ENCODE measurements around the gene PTPN1. TPM values are rescaled to one million over a fixed set of nuclear protein-coding genes. Genes with fewer than 3 reads are reported as not detected.
A peak's percentile ranks its signal among the peaks of the same experiment; 100 is the strongest.

Gene PTPN1
- total and polyA plus RNA-seq, 2 of the 13 experiments (the other 11 are each of a cell fraction or from before 2014, with no cell fraction given): 17.7 to 37.2 TPM

DNA sequence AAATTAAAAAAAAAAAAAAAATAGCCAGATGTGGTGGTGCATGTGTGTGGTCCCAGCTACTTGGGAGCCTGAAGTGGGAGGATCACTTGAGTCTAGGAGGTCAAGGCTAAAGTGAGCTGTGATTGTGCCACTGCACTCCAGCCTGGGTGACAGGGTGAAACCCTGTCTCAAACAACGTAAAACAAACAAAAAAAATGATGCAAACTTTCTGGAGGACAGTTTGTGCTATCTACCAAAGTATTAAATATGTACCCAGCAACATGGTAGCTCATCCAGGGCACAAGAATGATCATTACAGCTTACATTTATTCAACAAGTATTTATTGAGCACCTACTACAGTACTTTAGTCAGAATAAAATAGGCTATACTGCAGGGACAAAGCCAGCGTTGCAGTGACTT lies 40.4 kb upstream of the PTPN1 start (continued):
- TF ChIP-seq, protein P1, sequence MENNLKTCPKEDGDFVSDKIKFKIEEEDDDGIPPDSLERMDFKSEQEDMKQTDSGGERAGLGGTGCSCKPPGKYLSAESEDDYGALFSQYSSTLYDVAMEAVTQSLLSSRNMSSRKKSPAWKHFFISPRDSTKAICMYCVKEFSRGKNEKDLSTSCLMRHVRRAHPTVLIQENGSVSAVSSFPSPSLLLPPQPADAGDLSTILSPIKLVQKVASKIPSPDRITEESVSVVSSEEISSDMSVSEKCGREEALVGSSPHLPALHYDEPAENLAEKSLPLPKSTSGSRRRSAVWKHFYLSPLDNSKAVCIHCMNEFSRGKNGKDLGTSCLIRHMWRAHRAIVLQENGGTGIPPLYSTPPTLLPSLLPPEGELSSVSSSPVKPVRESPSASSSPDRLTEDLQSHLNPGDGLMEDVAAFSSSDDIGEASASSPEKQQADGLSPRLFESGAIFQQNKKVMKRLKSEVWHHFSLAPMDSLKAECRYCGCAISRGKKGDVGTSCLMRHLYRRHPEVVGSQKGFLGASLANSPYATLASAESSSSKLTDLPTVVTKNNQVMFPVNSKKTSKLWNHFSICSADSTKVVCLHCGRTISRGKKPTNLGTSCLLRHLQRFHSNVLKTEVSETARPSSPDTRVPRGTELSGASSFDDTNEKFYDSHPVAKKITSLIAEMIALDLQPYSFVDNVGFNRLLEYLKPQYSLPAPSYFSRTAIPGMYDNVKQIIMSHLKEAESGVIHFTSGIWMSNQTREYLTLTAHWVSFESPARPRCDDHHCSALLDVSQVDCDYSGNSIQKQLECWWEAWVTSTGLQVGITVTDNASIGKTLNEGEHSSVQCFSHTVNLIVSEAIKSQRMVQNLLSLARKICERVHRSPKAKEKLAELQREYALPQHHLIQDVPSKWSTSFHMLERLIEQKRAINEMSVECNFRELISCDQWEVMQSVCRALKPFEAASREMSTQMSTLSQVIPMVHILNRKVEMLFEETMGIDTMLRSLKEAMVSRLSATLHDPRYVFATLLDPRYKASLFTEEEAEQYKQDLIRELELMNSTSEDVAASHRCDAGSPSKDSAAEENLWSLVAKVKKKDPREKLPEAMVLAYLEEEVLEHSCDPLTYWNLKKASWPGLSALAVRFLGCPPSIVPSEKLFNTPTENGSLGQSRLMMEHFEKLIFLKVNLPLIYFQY (CRISPR knock-in tag; IDR thresholded peaks at IDR 0.05; ENCODE audit: borderline replicate concordance): no peak
- TF ChIP-seq CEBPG (CRISPR knock-in tag; IDR thresholded peaks at IDR 0.05) (peak; percentile 40), ZMYM2 (CRISPR knock-in tag; IDR thresholded peaks at IDR 0.05) (no peak), GZF1 (CRISPR knock-in tag; IDR thresholded peaks at IDR 0.05) (no peak), SP2 (CRISPR knock-in tag; IDR thresholded peaks at IDR 0.05) (no peak), HOXA7 (CRISPR knock-in tag; IDR thresholded peaks at IDR 0.05) (no peak), ZSCAN29 (CRISPR knock-in tag; conservative IDR thresholded peaks at IDR 0.05) (no peak), RARG (CRISPR knock-in tag; IDR thresholded peaks at IDR 0.05; ENCODE audit: low read depth) (no peak), SMAD9 (CRISPR knock-in tag; IDR thresholded peaks at IDR 0.05) (no peak)
- TF ChIP-seq, protein P2, sequence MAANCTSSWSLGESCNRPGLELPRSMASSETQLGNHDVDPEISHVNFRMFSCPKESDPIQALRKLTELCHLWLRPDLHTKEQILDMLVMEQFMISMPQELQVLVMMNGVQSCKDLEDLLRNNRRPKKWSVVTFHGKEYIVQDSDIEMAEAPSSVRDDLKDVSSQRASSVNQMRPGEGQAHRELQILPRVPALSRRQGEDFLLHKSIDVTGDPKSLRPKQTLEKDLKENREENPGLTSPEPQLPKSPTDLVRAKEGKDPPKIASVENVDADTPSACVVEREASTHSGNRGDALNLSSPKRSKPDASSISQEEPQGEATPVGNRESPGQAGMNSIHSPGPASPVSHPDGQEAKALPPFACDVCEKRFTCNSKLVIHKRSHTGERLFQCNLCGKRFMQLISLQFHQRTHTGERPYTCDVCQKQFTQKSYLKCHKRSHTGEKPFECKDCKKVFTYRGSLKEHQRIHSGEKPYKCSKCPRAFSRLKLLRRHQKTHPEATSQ (CRISPR knock-in tag; IDR thresholded peaks at IDR 0.05; ENCODE audit: borderline replicate concordance): no peak
- TF ChIP-seq, protein P3, sequence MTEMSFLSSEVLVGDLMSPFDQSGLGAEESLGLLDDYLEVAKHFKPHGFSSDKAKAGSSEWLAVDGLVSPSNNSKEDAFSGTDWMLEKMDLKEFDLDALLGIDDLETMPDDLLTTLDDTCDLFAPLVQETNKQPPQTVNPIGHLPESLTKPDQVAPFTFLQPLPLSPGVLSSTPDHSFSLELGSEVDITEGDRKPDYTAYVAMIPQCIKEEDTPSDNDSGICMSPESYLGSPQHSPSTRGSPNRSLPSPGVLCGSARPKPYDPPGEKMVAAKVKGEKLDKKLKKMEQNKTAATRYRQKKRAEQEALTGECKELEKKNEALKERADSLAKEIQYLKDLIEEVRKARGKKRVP (CRISPR knock-in tag; IDR thresholded peaks at IDR 0.05): peak in 1 of 2 experiments; percentile 91; a peak in 2 of 4 replicates
- TF ChIP-seq, protein P4, sequence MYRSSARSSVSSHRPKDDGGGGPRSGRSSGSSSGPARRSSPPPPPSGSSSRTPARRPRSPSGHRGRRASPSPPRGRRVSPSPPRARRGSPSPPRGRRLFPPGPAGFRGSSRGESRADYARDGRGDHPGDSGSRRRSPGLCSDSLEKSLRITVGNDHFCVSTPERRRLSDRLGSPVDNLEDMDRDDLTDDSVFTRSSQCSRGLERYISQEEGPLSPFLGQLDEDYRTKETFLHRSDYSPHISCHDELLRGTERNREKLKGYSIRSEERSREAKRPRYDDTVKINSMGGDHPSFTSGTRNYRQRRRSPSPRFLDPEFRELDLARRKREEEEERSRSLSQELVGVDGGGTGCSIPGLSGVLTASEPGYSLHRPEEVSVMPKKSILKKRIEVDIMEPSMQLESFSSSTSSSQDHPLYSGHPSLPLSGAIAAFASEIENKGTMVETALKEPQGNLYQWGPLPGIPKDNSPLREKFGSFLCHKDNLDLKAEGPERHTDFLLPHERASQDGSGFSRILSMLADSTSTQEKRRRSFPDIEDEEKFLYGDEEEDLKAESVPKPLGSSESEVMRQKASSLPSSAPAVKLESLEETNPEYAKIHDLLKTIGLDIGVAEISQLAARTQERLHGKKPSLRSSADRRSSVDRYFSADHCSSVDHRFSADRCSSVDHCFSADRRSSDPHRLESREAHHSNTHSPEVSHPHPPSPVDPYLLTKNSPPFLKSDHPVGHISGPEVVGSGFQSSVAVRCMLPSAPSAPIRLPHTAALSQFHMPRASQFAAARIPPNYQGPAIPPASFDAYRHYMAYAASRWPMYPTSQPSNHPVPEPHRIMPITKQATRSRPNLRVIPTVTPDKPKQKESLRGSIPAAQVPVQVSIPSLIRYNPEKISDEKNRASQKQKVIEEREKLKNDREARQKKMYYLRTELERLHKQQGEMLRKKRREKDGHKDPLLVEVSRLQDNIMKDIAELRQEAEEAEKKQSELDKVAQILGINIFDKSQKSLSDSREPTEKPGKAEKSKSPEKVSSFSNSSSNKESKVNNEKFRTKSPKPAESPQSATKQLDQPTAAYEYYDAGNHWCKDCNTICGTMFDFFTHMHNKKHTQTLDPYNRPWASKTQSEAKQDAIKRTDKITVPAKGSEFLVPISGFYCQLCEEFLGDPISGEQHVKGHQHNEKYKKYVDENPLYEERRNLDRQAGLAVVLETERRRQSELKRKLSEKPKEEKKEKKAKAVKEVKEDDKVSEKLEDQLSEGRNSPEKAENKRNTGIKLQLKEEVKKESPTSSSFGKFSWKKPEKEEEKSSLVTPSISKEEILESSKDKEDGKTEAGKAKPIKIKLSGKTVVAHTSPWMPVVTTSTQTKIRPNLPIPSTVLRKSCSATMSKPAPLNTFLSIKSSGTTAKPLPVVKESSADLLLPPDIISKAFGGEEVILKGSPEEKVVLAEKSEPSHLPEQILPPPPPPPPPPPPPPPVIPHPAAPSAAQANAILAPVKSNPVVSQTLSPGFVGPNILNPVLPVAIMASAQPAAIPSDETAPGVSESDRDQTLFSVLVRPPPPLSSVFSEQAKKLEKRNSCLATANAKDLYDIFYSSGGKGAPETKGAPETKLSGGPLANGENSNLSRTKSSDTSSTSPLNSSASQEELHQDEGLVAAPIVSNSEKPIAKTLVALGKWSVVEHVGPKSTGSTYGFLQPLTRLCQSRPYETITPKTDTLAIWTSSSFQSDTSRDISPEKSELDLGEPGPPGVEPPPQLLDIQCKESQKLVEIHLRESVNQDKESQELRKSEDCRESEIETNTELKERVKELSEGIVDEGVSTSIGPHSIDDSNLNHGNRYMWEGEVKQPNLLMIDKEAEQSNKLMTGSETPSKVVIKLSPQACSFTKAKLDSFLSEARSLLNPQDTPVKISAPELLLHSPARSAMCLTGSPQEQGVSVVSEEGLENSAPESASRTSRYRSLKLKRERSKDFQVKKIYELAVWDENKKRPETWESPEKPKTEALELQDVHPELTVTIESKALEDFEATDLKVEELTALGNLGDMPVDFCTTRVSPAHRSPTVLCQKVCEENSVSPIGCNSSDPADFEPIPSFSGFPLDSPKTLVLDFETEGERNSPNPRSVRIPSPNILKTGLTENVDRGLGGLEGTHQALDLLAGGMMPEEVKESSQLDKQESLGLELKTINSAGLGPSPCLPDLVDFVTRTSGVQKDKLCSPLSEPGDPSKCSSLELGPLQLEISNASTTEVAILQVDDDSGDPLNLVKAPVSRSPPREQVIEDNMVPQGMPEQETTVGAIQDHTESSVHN (CRISPR knock-in tag; IDR thresholded peaks at IDR 0.05): no peak
- TF ChIP-seq, protein P5, sequence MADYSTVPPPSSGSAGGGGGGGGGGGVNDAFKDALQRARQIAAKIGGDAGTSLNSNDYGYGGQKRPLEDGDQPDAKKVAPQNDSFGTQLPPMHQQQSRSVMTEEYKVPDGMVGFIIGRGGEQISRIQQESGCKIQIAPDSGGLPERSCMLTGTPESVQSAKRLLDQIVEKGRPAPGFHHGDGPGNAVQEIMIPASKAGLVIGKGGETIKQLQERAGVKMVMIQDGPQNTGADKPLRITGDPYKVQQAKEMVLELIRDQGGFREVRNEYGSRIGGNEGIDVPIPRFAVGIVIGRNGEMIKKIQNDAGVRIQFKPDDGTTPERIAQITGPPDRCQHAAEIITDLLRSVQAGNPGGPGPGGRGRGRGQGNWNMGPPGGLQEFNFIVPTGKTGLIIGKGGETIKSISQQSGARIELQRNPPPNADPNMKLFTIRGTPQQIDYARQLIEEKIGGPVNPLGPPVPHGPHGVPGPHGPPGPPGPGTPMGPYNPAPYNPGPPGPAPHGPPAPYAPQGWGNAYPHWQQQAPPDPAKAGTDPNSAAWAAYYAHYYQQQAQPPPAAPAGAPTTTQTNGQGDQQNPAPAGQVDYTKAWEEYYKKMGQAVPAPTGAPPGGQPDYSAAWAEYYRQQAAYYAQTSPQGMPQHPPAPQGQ (CRISPR knock-in tag; IDR thresholded peaks at IDR 0.05; ENCODE audit: borderline replicate concordance): no peak
